Measurements from ENCODE around the gene AGPAT4.
"Not testable (repeated sequence)": the region's sequence is repeated elsewhere in the genome, so short reads cannot be mapped to it uniquely, and the experiment has no call there.

The AGPAT4 gene

DNA sequence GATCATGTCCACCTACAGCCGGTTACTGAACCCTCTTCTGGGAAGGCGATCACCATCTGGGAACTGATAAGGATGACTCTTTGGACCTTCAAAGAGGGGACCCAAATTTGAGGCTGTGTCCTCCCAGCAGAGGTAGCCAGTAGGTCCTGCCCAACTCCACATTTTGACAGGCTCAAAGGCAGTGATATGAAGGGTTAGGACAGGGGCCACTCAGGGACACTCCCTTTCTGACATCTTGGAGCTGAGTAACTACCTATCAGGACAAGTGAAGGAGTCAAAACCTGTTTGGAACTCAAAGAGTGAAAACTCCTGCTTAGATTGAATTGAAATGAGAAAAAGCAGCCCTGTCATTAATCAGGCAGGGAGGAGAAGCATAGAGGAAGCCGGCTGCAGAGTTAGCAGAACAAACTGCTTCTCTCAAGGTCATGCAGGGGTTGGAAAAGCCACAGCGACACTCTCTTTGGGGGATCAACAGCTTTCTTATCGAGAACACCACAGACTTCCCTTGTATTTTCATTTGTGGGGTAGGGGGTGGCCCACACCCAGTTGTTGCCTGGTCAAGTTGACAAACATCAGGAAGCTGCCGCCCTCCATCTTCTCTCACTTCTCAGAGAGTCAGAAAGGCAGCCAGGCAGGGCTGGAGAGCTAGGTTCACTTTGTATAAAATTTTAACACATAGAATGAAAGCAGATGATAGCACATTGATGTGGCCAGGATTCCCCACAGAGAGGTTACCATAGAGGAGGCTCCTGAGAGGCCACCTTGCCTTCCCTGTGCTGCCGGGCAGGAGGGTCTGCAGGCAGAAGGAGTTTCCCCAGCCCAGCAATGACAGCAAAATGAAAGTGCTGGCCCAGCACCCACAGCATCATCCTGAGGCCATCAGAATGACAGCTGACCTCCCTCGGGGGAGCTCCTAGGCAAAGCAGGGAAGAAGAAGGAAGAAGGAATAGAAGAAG is 47.6 kb downstream of the AGPAT4 start:
- DNase-seq = no peak

GRCh38 chr6:161225681-161226008 is 48.2 kb downstream of the AGPAT4 start:
- DNase-seq = no peak

DNA sequence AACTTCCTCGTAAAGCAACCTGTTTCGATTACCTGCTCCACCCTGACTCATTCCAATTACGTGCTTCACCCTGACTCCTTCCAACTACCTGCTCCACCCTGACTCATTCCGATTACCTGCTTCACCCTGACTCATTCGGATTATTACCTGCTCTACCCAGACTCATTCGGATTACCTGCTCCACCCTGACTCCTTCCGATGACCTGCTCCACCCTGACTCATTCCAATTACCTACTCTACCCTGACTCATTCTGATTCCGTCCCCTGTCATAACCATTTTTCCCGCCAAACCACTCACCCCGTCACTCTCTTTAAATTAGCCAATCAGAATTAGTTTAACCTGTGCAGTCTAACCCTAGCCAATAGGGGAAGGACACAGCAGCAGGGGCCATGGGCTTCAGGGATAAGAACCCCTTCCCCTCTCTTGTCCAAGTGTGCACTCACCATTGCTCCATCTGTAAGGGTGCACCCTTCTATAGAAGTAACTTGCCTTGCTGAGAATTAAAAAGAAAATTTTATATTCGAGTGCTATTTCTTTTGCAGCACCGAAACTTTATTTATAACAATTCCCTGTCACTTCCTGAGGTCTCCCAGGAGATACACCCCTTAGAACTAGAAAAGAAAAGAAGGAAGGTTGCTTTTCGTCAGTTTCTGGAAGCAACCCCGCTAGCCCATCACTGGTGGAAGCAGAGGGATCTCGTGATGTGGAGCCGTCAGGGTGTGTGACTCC is 48.7 kb downstream of the AGPAT4 start:
- not testable (repeated sequence) for DNase-seq

- DNase-seq = no peak
These were observed 50.2 kb downstream of the AGPAT4 start for GRCh38 chr6:161223646-161224045.

DNA sequence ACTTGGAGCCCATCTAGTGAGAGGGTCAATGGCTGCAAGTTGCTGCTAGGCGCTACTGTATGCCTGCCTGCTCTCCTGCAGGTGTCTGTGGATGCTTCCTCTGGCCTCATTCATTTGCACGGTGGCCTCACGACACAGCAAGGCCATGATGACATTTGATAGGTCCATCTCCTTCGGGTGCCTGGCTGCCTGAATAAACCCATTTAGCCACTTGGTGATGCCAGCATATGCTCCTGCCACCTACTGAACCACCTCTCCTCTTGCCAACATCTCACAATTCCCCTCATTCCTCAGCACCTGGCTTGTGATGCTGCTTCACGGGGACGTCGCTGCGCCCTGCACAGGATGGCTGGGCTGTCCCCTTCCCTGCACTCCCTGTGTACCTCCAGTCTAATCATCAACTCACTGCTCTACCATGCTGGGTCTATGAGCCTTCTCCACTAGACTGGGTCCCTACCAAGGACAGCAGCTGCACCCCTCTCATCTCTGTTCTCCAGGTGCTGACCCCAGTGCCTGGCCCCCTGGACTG is 51.1 kb downstream of the AGPAT4 start:
- DNase-seq = no peak

DNA sequence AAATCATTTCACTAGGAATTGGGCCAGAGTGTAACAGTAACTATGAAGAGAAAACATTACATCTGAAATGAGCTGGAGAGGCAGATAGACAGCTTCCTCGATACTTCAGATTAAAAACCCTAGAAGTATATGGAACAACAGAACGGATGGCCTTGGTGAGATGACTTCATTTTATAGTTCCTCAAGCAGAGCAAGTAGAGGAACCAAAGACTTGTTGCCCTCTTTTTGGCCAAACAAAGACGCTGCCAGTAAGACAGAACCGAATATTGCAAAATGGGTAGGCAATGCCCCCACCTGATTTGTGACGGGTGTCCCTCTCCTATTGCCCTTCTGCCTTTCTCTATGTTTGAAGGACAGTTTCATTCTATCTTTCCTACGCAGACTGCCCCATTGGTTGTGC is 53.5 kb downstream of the AGPAT4 start:
- no peak for DNase-seq

- DNase-seq = no peak
These were observed 54.2 kb downstream of the AGPAT4 start for GRCh38 chr6:161219680-161220079.

DNA sequence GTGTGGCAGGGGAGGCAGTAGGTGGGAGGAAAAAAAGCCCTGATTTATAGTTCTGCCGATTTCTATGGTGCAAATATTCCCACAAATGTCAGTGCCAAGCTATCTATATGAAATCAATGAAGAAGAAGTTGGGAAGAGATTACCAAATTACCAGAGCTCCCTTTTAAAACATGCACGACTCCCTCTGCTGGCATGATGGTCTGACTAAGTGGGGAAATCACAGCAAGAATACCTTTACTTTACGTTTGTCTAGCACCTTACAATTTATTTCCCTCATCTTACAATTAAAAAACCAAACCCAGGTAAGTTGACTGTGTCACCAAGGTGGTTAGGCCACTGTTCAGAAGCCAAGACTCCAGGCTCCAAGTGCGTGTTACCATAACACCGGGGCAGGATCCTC is 55.6 kb downstream of the AGPAT4 start:
- DNase-seq = no peak

DNA sequence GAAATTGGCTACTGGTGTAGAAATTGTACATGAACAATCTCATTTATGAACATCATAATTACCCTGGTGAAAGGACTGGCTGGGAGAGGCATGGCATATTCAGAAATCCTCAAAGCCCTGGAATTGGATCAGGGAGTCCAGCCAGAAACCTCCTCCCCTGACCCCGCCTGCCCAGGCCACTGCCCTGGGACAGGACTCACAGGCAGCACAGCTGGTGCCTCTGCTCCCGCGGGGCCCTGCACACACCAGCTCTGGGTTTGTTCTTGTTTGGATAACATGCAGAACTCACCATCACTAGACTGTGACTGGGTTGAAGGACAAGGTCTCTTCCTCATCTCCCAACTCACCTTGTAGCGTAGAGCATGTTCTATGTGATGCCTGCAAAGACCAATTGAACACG is 56.2 kb downstream of the AGPAT4 start:
- DNase-seq = no peak

GRCh38 chr6:161216616-161217205 is 57.1 kb downstream of the AGPAT4 start:
- DNase-seq = peak; percentile 58

- DNase-seq = peak; percentile 52
These were observed 57.8 kb downstream of the AGPAT4 start for GRCh38 chr6:161215876-161216615.

- DNase-seq = peak; percentile 4
These were observed 58.7 kb downstream of the AGPAT4 start for GRCh38 chr6:161215193-161215592.

DNA sequence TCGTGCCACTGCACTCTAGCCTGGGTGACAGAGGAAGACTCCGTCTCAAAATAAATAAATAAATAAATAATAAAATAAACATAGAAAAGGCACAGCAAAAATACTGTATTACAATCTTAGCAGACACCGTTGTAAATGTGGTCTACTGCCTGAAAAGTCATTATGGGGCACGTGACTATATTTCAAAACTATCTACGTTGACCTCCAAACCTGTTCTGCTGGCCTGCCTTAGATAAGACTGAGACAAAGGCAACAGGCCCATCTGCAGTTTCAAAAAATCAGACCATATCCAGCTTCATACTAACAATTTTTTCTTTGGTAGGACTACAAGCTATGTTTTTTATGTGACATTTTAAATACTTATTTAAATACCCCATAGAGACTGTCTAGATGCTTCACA is 59.1 kb downstream of the AGPAT4 start:
- no peak for DNase-seq

- DNase-seq = no peak
These were observed 61.0 kb downstream of the AGPAT4 start for GRCh38 chr6:161212902-161213301.

DNA sequence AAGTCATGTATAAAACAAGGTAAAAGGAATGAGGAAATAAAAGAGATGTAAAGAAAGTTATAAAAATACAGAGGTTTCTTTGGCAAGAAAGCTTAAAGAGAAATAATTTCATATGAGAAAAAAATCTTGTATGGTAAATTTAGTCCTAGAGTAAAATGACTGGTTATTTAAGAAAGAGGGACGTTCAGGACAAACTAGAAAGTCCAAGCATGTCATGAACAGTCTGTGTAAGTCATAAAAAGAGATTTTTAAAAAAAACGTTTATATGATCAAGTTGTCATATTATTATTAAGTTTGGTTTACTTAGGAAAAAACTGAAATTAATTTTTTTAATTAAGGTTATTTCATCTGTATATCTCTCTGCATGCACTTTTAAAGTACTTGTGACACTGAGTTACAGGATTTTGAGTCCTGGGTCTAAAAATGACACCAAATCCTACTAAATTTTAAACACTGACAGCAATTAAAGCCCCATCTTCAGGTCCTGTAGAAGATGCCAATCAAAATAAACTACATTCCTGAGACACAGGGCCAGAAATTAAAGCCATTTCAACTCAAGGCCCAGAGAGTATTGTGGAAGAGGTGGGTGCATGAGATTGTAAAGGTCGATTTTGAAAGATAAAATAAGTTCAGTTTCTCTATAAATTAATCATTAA is 62.4 kb downstream of the AGPAT4 start:
- no peak for DNase-seq

DNA sequence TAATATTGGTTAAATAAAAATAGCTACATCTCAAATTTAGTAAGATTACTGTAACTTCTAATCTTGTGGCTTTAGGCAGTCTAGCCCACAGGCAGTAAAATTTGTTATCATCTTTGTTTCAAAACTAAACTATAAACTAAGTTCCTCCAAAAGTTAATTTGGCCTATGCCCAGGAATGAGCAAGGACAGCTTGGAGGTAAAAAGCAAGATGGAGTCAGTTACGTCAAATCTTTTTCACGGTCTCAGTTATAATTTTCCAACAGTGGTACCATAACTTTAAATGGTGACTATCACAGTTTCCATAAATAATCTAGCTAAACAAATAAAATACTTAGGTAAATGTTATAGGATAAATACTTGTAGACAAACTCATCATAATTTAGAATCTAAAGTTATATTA is 63.0 kb downstream of the AGPAT4 start:
- no peak for DNase-seq

- no peak for DNase-seq
These were observed 66.7 kb downstream of the AGPAT4 start for GRCh38 chr6:161207200-161207599.

DNA sequence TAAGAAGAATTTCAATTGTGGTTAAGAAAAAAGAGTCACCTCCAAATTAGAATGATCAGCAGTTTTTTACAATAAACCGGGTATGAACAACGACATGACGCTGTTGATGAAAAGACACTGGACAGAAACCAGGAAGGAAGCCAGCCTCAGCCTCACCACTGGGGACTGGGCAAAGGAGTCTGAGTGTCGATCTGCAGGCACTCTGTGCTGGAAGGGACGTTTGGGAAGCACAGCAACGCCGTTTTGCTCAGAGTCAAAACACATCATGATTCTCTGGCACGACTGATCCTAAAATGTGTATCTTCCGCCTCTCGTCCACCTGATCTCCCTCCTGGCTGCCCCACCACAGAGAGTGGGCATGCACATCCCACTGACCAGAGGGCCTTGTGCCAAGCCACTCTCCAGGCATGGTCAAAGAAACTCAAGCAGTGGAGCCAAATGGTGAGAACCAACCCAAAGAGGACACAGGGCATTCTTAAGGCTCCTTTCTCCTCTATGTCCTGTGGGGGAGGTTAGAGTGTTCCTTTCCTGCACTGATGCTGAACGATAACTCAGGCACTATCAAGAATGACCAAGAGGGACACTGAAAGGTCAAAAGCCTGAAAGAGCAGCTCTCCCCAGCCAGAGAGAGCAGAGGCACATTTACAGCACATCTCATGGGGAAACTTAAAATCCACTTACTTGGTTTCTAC is 68.8 kb downstream of the AGPAT4 start:
- DNase-seq = no peak

DNA sequence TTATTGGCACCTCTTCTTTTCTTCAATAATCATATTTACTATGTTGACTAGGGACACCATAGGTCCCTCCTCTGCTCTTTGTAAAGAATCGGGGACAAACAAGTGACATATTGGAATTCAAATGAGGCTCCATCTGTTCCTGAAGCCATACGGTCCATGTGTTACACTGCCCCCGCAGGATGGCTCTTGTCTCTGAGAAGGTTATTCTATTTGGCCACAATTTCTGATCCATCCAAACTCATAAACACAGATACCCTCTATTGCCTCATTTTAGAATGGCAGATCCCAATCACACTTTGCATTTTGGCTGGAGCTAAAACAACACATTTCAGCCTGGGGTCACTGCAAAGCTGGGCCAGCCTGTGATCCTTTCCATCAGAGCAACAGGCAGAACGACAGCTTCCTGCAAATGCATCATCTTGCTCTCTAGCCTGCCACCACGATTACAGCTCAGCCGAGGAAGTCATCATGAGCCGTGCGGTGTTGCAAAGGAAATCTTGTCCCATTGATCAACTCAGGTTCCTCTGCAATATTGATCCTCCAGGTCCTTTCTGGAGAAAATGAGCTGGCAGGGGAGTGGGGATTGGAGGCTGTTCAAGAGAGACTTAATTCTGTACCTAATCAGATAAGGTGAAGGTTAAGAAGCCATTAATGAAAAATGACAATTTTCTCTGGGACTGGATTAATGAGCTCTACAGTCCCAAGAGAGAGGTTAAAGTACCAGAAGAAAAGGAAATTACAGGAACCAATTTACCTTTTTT is 73.1 kb downstream of the AGPAT4 start:
- no peak for DNase-seq

DNA sequence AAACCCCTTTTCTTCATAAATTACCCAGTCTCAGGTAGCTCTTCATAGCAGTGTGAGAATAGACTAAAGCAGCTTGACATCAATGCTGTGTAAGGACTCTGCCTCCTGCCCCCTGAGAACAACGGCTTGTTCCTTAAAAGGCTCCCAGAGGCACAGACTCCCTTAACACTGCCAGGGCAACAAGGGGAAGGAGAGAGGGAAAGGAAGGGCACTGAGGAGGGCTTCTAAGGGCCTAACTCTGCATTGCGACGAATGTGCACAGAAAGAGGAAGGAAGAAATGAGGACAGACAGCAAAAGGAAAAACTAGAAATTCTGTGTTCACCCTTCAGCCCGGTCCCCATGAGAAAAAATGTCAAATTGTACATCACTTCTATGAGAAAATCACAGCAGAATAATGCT is 74.0 kb downstream of the AGPAT4 start:
- no peak for DNase-seq

Measured in NCI-H2029 treated with DMSO at 0.1 percent for 48 hours (cell line).